Dermis blood vessel endothelial cell (primary cell): ENCODE data around the gene STPG3. TPM values are rescaled to one million over a fixed set of nuclear protein-coding genes. Genes with fewer than 3 reads are reported as not detected.

Experiments
- DNase-seq: peaks from one replicate; pipeline ENCODE4 v3.0.0; 2010
- total RNA-seq: library from RNA; depleted of rRNA; stranded (reverse); fragments of >200 nt; gene quantifications from 2 replicates; pipeline ENCODE4 v1.2.3, GENCODE V29; 2014

The STPG3 gene
- total RNA-seq, 1 donor from 2014 or later, result 0.34 TPM

- no peak for DNase-seq
These were observed 28.7 kb upstream of the STPG3 start, which contains the start of gene RNF208 for GRCh38 chr9:137222190-137223077. RNF208 (minus strand) TSS chr9:137222240; CDS start chr9:137221212, 1,028 bp downstream.

DNA sequence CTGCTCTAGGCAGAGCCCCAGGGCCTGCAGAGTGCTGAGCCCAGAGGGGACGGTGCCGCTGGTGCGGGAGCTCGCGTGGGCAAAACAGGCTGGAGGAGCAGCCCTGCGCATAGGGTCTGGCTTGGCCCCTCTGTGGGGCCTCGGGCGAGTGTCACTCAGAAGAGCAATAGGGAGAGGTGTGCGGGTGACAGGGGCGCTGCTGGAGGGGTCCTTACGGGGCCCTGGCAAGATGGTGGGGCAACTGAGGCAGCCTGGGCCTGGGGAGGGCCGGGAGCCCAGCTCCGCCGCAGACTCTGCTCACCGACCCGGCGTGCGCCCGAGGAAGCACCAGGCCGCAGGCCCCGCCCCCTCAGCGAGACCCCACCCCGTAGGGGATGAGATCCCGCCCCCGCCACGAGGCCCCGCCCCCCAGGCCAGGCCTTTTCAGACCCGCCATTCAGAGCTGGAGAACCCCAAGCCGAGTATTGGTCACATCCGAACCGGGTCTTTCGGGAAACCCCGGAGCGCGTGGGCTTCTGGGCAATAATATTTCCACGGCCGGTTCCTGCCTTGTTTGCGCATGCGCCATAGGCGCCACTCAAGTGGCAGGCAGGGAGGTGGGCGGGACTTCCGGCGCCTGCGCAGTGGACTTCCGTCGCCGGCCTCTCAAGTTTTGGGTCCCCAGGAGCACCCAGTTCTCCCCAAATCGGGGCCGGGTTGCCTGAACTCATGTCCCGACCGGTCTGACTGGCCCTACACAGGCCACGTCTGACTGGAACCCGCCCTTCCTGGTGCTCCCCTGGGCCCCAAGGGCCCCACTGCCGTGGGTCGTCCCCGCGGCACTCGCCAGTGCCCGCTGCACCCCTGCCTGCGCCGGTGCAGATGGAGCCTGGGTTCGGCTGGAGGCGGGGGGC lies 27.8 kb upstream of the STPG3 start:
- DNase-seq, result peak; percentile 98

DNA sequence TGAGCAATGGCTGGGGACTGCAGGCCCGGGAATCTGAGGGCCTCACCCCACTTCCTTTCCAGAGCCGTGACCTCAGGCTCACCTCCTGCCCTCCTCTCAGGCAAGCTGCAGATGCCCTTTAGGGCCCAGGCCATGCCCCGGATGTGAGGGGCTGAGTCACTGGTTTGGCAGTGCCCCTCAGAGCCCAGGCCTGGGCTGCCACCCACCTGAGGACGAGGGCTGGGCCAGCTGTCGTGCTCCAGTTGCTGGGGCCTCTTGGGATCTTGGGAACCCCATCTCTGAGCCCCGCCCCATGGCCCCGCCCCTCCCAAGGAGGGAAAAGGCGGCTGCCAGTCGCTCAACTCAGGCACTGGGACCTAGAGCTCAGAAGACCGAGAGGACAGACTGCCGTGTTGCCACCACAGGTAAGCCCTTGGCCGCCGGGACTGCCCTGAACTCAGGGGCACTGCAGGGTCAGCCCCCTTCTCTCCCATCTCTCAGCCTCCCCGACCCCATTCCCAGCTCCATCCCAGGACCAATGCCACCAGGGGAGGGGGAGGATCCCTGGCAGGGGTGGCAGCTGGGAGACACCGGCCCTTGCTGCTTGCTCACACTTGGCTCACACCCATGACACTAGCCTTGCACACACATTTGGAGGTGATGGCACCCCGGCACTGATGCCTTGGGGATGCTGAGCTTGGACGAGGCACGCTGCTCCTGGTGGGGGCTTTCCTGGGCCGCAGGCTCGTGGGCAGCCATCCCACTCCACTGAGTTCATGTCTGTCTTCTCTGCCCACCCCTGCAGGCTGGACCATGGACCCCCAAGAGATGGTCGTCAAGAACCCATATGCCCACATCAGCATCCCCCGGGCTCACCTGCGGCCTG lies 26.0 kb upstream of the STPG3 start, which contains the start of gene CYSRT1:
TSS of gene CYSRT1 (plus strand) at position 345 of the 865 bp plus-strand sequence. CDS start at position 793, 448 bp downstream.
- DNase-seq, result no peak

DNA sequence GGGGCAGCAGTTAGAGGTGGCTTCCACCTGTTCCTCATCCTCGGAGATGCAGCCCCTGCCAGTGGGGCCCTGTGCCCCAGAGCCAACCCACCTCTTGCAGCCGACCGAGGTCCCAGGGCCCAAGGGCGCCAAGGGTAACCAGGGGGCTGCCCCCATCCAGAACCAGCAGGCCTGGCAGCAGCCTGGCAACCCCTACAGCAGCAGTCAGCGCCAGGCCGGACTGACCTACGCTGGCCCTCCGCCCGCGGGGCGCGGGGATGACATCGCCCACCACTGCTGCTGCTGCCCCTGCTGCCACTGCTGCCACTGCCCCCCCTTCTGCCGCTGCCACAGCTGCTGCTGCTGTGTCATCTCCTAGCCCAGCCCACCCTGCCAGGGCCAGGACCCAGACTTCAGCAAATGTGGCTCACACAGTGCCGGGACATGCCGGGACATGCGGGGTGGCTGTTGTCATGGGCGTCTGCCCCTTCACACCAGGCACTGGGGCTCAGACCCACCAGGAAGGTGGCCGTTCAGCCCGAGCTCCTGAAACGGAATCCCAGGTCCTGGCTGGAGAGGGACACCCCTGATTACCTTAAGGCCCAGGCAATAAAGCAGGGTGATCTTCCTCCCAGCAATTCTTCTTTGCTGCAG lies 25.3 kb upstream of the STPG3 start:
- no peak for DNase-seq

DNA sequence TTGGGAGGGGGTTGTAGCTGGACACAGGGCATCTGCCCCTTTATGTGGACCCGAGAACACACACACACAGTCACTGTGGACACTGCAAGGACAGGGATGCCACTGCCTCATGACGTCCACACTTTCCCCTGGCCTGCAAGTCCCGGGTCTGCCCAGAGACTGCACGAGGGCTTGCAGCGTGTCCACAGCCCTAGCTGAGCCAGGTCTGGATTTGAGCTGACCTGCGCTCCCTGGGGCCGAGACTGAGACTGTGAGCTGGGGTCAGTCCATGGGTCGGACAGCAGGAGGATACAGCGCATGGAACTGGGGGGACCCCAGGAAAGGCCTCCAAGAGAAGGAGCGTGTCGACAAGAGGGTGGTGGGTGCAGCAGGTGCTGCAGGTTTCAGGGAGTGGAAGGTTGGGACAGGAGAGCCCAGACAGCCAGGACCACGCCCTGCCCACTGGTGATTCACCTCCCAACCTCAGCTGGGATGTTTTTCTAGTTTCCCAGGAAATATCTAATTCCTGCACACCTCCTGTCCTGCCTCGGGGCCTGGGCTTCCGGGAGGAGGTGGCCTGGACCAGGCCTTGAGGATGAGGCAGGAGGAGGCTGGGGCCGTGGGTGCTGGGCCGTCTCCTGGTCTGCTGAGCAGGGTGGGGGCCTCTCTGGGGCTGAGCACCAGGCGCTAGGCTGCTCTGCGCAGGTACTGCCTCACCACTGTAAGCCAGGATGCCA lies 24.6 kb upstream of the STPG3 start:
- DNase-seq, result no peak

GRCh38 chr9:137227054-137227852 lies 23.8 kb upstream of the STPG3 start, which contains the start of gene RNF224:
RNF224 (plus strand) TSS chr9:137227502; CDS start chr9:137228336, 834 bp downstream.
- peak; percentile 88 for DNase-seq

- no peak for DNase-seq
These were observed 23.1 kb upstream of the STPG3 start for GRCh38 chr9:137227853-137228505.

DNA sequence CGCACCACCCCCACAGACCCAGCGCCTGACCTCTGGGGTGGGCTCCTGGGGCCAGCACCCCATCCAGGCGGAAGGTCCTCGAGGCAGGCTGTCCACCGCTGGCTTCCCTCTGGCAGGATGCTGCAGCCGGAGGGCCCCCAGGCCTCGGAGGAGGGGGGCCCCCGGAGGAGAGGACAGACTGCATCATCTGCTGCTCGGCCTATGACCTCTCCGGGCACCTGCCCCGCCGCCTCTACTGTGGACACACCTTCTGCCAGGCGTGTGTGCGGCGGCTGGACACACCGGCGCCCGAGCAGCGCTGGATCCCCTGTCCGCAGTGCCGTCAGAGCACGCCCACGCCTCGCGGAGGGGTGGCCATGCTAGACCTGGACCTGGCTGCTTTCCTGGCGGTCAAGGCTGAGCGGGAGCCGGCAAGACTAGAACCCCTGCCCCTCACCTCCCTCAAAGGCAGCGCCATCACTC lies 22.5 kb upstream of the STPG3 start:
- DNase-seq, result no peak

GRCh38 chr9:137228968-137229896 lies 21.9 kb upstream of the STPG3 start:
- no peak for DNase-seq

DNA sequence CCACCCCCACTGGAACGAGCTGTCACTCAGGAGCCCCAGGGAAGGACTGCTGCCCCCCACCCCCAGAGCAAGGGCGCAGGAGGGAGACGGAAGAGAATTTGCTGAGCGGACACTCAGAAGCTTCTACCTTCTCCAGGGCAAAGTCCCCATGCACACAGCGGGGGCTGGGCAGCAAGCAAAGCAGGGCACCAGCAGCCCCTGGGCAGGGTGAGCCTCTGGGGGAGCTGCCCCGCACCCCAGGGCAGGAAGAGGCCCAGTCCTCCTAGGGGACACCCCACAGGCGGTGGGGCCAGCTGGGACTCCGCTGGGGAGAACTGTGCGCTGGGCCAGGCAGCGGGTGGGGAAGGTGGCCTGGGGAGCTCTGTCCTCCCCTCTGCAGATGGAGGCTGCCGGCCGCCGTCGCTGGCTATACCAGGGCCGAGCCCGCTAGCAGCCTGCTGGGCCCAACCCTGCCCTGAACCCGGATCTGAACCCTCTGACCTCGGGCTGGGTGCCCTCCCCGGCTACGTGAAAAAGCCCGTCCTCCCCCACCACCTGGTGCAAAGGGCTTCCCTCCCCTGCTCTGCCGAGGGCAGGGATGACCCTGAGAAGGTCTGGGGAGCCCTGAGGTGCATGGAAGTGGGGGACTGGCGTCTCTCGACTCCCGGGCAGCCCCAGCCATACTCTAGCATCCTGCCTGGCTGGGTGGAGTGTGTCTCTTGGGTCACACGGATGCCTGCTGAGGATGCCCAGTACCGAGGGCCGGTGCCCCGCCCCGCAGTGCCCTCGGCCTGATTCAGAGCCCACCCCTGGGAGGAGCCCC lies 21.0 kb upstream of the STPG3 start:
- no peak for DNase-seq

GRCh38 chr9:137230705-137231371 lies 20.2 kb upstream of the STPG3 start, which contains the start of gene SLC34A3:
SLC34A3 (plus strand) TSS chr9:137230901; CDS start chr9:137231703, 802 bp downstream.
- no peak for DNase-seq

GRCh38 chr9:137231372-137232039 lies 19.6 kb upstream of the STPG3 start:
- DNase-seq, result no peak

DNA sequence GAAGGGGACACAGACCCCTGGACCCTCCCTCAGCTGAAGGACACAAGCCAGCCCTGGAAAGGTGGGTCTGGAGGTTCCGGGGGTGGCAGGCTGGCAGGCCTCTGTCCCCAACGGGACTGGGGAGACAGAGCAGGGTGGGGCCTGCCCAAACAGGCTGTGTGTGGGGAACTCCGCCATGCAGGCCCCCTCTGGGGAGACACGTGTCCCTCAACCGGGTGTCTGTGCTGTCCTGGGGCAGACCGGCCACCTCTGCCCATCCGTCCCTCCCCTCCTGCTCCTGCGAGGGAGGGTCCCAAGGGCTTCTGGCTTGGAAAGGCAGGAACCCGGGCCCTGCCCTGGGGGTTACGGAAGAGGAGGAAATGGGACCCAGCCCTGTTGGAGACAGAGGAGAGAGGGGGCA lies 19.0 kb upstream of the STPG3 start:
- no peak for DNase-seq

GRCh38 chr9:137232510-137232909 lies 18.6 kb upstream of the STPG3 start:
- DNase-seq, result no peak

- no peak for DNase-seq
These were observed 17.7 kb upstream of the STPG3 start for GRCh38 chr9:137233143-137233980.
